NT2/D1 (cell line): ENCODE measurements around the gene MOB2.

Experiments used
- SUZ12 ChIP-seq: IDR thresholded peaks from 2 replicates; pipeline ENCODE4 v1.6.1; 2011; ENCODE audit not compliant: insufficient read length, insufficient read depth; ENCODE audit errors: extremely low read depth
- YY1 ChIP-seq: IDR thresholded peaks from 2 replicates; pipeline ENCODE4 v1.6.1; 2011; ENCODE audit not compliant: insufficient read length, insufficient read depth
- ZNF274 ChIP-seq: IDR thresholded peaks from 2 replicates; pipeline ENCODE4 v1.6.1; 2011; ENCODE audit warnings: mild to moderate bottlenecking, low read depth, low read length

DNA sequence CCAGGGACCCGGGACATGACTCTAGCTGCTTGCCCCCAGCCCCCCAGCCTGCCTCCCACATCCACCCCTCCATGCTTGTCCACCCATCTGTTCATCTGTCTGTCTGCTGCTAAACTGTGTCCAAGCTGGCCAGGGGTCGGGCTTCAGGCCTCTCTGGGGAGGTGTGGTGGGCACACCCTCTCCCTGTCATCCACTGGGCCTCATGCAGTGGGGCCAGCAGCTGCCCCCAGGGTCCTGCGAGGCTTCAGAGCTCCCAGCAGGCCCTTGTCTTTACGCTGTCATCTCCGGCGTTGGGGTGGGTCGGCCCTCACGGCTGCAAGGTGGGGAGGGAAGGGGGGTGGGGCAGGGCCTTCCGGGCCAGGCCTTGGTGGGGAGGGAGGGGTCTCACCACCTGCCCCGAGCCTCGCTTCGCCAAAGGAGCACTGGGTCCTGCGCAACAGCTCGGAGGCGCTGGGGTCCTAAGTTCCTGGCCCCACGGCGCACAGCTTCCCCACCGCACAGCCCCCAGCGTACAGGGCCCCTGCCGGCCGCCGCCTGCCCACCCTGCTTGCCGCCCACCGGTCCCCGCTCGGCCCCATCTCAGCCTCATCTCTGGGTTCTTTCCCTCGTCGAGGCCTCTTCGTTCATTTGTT is 26.7 kb downstream of the MOB2 start:
- TF ChIP-seq ZNF274 (no peak), YY1 (no peak), SUZ12 (no peak)
